ENCODE results near the gene SMTN.

DNA sequence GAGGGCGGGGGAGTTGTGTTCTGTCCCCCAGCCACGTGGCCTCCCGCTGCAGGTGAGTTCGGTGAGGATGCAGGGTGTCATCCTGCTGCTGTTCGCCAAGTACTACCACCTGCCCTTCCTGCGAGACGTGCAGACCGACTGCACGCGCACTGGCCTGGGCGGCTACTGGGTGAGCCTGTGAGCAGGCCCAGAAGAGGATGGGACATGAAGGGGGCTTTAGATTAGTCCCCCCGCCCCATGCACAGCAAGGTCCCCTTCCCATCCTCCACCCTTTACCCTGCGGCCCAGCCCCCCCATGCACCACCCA, 45.7 kb downstream of the SMTN start:
- no peak for TF ChIP-seq POLR2A (IDR thresholded peaks at IDR 0.05)
- TF ChIP-seq, protein P1, sequence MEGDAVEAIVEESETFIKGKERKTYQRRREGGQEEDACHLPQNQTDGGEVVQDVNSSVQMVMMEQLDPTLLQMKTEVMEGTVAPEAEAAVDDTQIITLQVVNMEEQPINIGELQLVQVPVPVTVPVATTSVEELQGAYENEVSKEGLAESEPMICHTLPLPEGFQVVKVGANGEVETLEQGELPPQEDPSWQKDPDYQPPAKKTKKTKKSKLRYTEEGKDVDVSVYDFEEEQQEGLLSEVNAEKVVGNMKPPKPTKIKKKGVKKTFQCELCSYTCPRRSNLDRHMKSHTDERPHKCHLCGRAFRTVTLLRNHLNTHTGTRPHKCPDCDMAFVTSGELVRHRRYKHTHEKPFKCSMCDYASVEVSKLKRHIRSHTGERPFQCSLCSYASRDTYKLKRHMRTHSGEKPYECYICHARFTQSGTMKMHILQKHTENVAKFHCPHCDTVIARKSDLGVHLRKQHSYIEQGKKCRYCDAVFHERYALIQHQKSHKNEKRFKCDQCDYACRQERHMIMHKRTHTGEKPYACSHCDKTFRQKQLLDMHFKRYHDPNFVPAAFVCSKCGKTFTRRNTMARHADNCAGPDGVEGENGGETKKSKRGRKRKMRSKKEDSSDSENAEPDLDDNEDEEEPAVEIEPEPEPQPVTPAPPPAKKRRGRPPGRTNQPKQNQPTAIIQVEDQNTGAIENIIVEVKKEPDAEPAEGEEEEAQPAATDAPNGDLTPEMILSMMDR (IDR thresholded peaks at IDR 0.05) = no peak
